A673 (cell line): ENCODE data around the gene MYT1. TPM values are rescaled to one million over a fixed set of nuclear protein-coding genes. Genes with fewer than 3 reads are reported as not detected.
"Not testable (repeated sequence)": the region's sequence is repeated elsewhere in the genome, so short reads cannot be mapped to it uniquely, and the experiment has no call there.

Experiments
- BruUV-seq: library from RNA; stranded (reverse); fragments of 400-500 nt; replicated peaks from 2 replicates; lab custom pipeline; 2021; lab: Mats Ljungman, UMichigan
- CTCF ChIA-PET: fragments of 300-600 bp; sonication (Branson Sonifier 250); formaldehyde crosslinking; loops from one replicate; lab custom pipeline; 2022; ENCODE audit warnings: antibody characterized with exemption; lab: Charles Lee
- POLR2A ChIA-PET: fragments of 300-600 bp; sonication (Branson Sonifier 250); formaldehyde crosslinking; loops from one replicate; lab custom pipeline; 2022; ENCODE audit warnings: antibody characterized with exemption; ENCODE audit not compliant: low non-redundant PET; lab: Charles Lee
- DNase-seq: peaks from one replicate; pipeline ENCODE4 v3.0.0-alpha.2; 2015; ENCODE audit warnings: low spot score
- H3K27ac ChIP-seq: fragments of 200-600 bp; sonication (generic); 2 replicates; pipeline ENCODE4 v1.5.1; 2016; ENCODE audit warnings: mixed run types, low read depth, mild to moderate bottlenecking, mixed read lengths, antibody characterized with exemption, low read length; ENCODE audit not compliant: poor library complexity, severe bottlenecking
- H3K27me3 ChIP-seq: fragments of 200-600 bp; sonication (generic); replicated peaks from 2 replicates; pipeline ENCODE4 v1.6.1; 2017; ENCODE audit warnings: mixed run types, low read depth, mild to moderate bottlenecking, mixed read lengths, antibody characterized with exemption, low read length; ENCODE audit not compliant: insufficient read depth, poor library complexity
- H3K36me3 ChIP-seq: fragments of 200-600 bp; sonication (generic); 2 replicates; pipeline ENCODE4 v1.6.1; 2016; ENCODE audit warnings: mixed run types, mild to moderate bottlenecking, mixed read lengths, antibody characterized with exemption, low read length; ENCODE audit not compliant: insufficient read depth, poor library complexity, severe bottlenecking
- H3K4me1 ChIP-seq: fragments of 200-600 bp; sonication (generic); 2 replicates; pipeline ENCODE4 v1.6.1; 2017; ENCODE audit warnings: mixed run types, mild to moderate bottlenecking, mixed read lengths, antibody characterized with exemption, low read length; ENCODE audit not compliant: insufficient read depth, poor library complexity, severe bottlenecking
- H3K4me3 ChIP-seq: fragments of 200-600 bp; sonication (generic); 2 replicates; pipeline ENCODE4 v1.5.1; 2016; ENCODE audit warnings: low read depth, mixed run types, mild to moderate bottlenecking, mixed read lengths, low read length; ENCODE audit not compliant: poor library complexity, severe bottlenecking
- H3K9me3 ChIP-seq: fragments of 200-600 bp; sonication (generic); 2 replicates; pipeline ENCODE4 v1.6.1; 2016; ENCODE audit warnings: mixed run types, low read depth, mild to moderate bottlenecking, mixed read lengths, antibody characterized with exemption, low read length; ENCODE audit not compliant: poor library complexity, severe bottlenecking
- CTCF ChIP-seq: fragments of 300-800, 200-600 bp; sonication (generic); conservative IDR thresholded peaks from 2 replicates; pipeline ENCODE4 v1.5.1; 2017; ENCODE audit warnings: low read depth, mild to moderate bottlenecking, antibody characterized with exemption, low read length, moderate library complexity, mixed read lengths
- EZH2 ChIP-seq: fragments of 200-600 bp; sonication (generic); IDR thresholded peaks from 2 replicates; pipeline ENCODE4 v1.6.1; 2017; ENCODE audit warnings: borderline replicate concordance, low read depth, mild to moderate bottlenecking, mixed read lengths, antibody characterized with exemption, low read length; ENCODE audit not compliant: poor library complexity, severe bottlenecking
- intact Hi-C: fragments of 100-400 bp; cut with micrococcal nuclease; formaldehyde crosslinking; loops from one replicate; pipeline ENCODE4 v1.10.0; 2022; ENCODE audit not compliant: unreplicated experiment
- total RNA-seq: library from RNA; stranded (reverse); gene quantifications from 2 replicates; pipeline ENCODE4 v1.2.3, GENCODE V29; 2021

The MYT1 gene
- total RNA-seq, 1 experiment from 2014 or later: not detected

GRCh38 chr20:64119681-64120341 is 44.4 kb upstream of the MYT1 start:
- no peaks in the 10 kb centered on the region for H3K9me3 ChIP-seq
- no peaks in the 10 kb centered on the region for H3K36me3 ChIP-seq
- BruUV-seq: no TSS peak
- no peak for DNase-seq
- no peak overlapping the region for H3K4me3 ChIP-seq
- POLR2A ChIA-PET: no interaction called here
- H3K4me1 ChIP-seq: no peaks in the 10 kb centered on the region
- intact Hi-C loops: loop anchor here (1.0 to 5.0 kb wide), 2 partner anchors 37 to 583 kb away; partner anchors contain the start of gene PTK6
- H3K27ac ChIP-seq: no peak overlapping the region
- CTCF ChIA-PET: interaction anchor here (0.6 to 0.8 kb wide), 4 partner anchors 24 to 617 kb away, joined by 3 to 13 read pairs (median 4); no protein-coding TSS in a partner anchor
- no peak for TF ChIP-seq EZH2
- TF ChIP-seq CTCF: no peak
- peaks cover 37% of the 10 kb centered on the region for H3K27me3 ChIP-seq

- CTCF ChIA-PET: no interaction called here
- Histone ChIP-seq H3K4me1 (no peaks in the 10 kb centered on the region), H3K9me3 (no peaks in the 10 kb centered on the region), H3K27me3 (peaks cover 37% of the 10 kb centered on the region), H3K27ac (no peak overlapping the region), H3K4me3 (no peak overlapping the region), H3K36me3 (no peaks in the 10 kb centered on the region)
- POLR2A ChIA-PET: no interaction called here
- intact Hi-C loops: loop anchor here (5.0 kb wide), 1 partner anchor 584 kb away; the partner anchor contains the start of gene PTK6
- no peak for DNase-seq
- TF ChIP-seq CTCF (no peak), EZH2 (no peak)
- BruUV-seq: no TSS peak
Observed at GRCh38 chr20:64121586-64121985, 42.7 kb upstream of the MYT1 start.

DNA sequence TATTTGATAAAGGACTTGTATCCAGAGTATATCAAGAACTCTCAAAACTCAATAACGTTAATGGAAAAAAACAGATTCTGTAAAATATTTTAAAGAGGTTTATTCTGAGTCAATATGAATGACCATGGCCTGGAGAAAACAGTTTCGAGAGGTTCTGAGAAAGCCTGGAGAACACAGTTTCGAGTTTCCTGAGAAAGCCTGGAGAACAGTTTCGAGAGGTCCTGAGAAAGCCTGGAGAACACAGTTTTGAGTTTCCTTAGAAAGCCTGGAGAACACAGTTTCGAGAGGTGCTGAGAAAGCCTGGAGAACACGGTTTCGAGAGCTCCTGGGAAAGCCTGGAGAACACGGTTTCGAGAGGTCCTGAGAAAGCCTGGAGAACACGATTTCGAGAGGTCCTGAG is 41.3 kb upstream of the MYT1 start:
- POLR2A ChIA-PET, BruUV-seq, H3K4me3 ChIP-seq, DNase-seq, CTCF ChIA-PET, H3K9me3 ChIP-seq, H3K27ac ChIP-seq, H3K36me3 ChIP-seq, H3K4me1 ChIP-seq: not testable (repeated sequence)
- H3K27me3 ChIP-seq: peaks cover 39% of the 10 kb centered on the region
- intact Hi-C loops: loop anchor here (5.0 kb wide), 1 partner anchor 586 kb away; the partner anchor contains the start of gene PTK6

DNA sequence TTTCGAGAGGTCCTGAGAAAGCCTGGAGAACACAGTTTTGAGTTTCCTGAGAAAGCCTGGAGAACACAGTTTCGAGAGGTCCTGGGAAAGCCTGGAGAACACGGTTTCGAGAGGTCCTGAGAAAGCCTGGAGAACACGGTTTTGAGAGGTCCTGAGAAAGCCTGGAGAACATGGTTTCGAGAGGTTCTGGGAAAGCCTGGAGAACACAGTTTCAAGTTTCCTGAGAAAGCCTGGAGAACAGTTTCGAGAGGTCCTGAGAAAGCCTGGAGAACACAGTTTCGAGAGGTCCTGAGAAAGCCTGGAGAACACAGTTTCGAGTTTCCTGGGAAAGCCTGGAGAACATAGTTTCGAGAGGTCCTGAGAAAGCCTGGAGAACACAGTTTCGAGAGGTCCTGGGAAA is 40.7 kb upstream of the MYT1 start:
- H3K36me3 ChIP-seq, H3K9me3 ChIP-seq, H3K4me1 ChIP-seq, H3K27ac ChIP-seq, DNase-seq, BruUV-seq, H3K4me3 ChIP-seq, POLR2A ChIA-PET, CTCF ChIA-PET: not testable (repeated sequence)
- H3K27me3 ChIP-seq: peaks cover 45% of the 10 kb centered on the region
- intact Hi-C loops: loop anchor here (5.0 kb wide), 1 partner anchor 586 kb away; the partner anchor contains the start of gene PTK6
